Jurkat, Clone E6-1 (cell line): ENCODE results near the gene FCSK. TPM values are rescaled to one million over a fixed set of nuclear protein-coding genes. Genes with fewer than 3 reads are reported as not detected.
"Not testable (repeated sequence)": the region's sequence is repeated elsewhere in the genome, so short reads cannot be mapped to it uniquely, and the experiment has no call there.

ENCODE experiments used
- DNase-seq: peaks from one replicate; pipeline ENCODE4 v3.0.0-alpha.2; 2011; ENCODE audit warnings: low read depth, low spot score
- H3K4me3 ChIP-seq: 2 replicates; pipeline ENCODE4 v1.5.1; 2011; ENCODE audit warnings: mild to moderate bottlenecking, low read length, control low read depth, moderate library complexity
- polyA plus RNA-seq: library from polyadenylated mRNA; unstranded; fragments of >200 nt; gene quantifications from one replicate; pipeline ENCODE4 v1.2.1, GENCODE V29; 2012; ENCODE audit warnings: missing spikeins; ENCODE audit not compliant: insufficient read length, insufficient read depth

FCSK gene
- 8.7 TPM for polyA plus RNA-seq

- peak within 1 kb of the TSS; percentile 69 for H3K4me3 ChIP-seq
- DNase-seq = peak; percentile 54
Observed at GRCh38 chr16:70454222-70455034, at the start of gene FCSK. Gene FCSK (plus strand): TSS chr16:70454595. CDS start chr16:70463191, 8,596 bp downstream.

GRCh38 chr16:70406104-70406503 is 48.3 kb upstream of the FCSK start:
- not testable (repeated sequence) for H3K4me3 ChIP-seq, DNase-seq

- H3K4me3 ChIP-seq = no peak overlapping the region
- no peak for DNase-seq
Observed at GRCh38 chr16:70407811-70408274, 46.6 kb upstream of the FCSK start.

- no peak for DNase-seq
- H3K4me3 ChIP-seq = no peak overlapping the region
Observed at GRCh38 chr16:70410734-70411133, 43.7 kb upstream of the FCSK start.

- no peak overlapping the region for H3K4me3 ChIP-seq
- no peak for DNase-seq
Observed at GRCh38 chr16:70412385-70412784, 42.0 kb upstream of the FCSK start.

GRCh38 chr16:70413572-70413971 is 40.8 kb upstream of the FCSK start:
- not testable (repeated sequence) for H3K4me3 ChIP-seq, DNase-seq

GRCh38 chr16:70416748-70417616 is 37.4 kb upstream of the FCSK start:
- no peak overlapping the region for H3K4me3 ChIP-seq
- DNase-seq = no peak

GRCh38 chr16:70417661-70418060 is 36.7 kb upstream of the FCSK start:
- DNase-seq = no peak
- no peak overlapping the region for H3K4me3 ChIP-seq

- peak overlapping the region; percentile 5; the same call in 1 of the 2 replicates for H3K4me3 ChIP-seq
- DNase-seq = no peak
Observed at GRCh38 chr16:70418274-70418992, 36.0 kb upstream of the FCSK start.

- peak overlapping the region; percentile 5; the same call in 1 of the 2 replicates for H3K4me3 ChIP-seq
- DNase-seq = no peak
Observed at GRCh38 chr16:70418993-70419318, 35.4 kb upstream of the FCSK start.

GRCh38 chr16:70419384-70420327 is 34.7 kb upstream of the FCSK start:
- DNase-seq = no peak
- H3K4me3 ChIP-seq = no peak overlapping the region

GRCh38 chr16:70421014-70421413 is 33.4 kb upstream of the FCSK start:
- H3K4me3 ChIP-seq = no peak overlapping the region
- DNase-seq = no peak

- no peak for DNase-seq
- no peak overlapping the region for H3K4me3 ChIP-seq
Observed at GRCh38 chr16:70421473-70422311, 32.7 kb upstream of the FCSK start.

GRCh38 chr16:70422543-70422942 is 31.9 kb upstream of the FCSK start:
- no peak for DNase-seq
- no peak overlapping the region for H3K4me3 ChIP-seq

GRCh38 chr16:70427786-70428177 is 26.6 kb upstream of the FCSK start:
- DNase-seq = no peak
- no peak overlapping the region for H3K4me3 ChIP-seq

- DNase-seq = no peak
- no peak overlapping the region for H3K4me3 ChIP-seq
Observed at GRCh38 chr16:70428178-70428998, 26.0 kb upstream of the FCSK start.
